NB4 (cell line): ENCODE results near the gene LEFTY1.

Experiments used
- MYC ChIP-seq: IDR thresholded peaks from 2 replicates; pipeline ENCODE4 v1.6.1; 2011; ENCODE audit warnings: low read depth, low read length
- TF ChIP-seq, protein P1 (sequence below): IDR thresholded peaks from one replicate; pipeline ENCODE4 v1.5.1; 2012; ENCODE audit warnings: low read depth, low read length

DNA sequence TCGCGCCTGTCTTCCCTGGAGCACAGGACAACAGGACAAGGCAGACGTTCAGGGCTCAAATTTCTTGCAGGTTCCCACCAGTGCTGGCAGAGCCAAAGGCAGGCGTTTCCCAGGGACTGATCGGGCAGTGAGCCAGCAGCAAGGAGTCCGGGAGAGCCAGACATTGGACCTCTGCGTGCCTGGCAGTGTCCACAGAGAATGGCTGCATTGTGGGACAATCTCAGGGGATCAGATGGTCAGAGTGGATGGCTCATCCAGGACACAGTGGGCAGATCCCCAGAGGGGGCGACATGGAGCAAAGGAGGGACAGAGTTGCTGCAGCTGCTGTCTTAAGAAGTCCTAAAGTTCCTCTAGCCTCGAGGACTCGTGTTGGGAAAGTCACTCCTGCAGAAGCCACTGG is 11.4 kb downstream of the LEFTY1 start:
- TF ChIP-seq, protein P1, sequence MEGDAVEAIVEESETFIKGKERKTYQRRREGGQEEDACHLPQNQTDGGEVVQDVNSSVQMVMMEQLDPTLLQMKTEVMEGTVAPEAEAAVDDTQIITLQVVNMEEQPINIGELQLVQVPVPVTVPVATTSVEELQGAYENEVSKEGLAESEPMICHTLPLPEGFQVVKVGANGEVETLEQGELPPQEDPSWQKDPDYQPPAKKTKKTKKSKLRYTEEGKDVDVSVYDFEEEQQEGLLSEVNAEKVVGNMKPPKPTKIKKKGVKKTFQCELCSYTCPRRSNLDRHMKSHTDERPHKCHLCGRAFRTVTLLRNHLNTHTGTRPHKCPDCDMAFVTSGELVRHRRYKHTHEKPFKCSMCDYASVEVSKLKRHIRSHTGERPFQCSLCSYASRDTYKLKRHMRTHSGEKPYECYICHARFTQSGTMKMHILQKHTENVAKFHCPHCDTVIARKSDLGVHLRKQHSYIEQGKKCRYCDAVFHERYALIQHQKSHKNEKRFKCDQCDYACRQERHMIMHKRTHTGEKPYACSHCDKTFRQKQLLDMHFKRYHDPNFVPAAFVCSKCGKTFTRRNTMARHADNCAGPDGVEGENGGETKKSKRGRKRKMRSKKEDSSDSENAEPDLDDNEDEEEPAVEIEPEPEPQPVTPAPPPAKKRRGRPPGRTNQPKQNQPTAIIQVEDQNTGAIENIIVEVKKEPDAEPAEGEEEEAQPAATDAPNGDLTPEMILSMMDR, result peak; percentile 65
- no peak for TF ChIP-seq MYC
